CD4-positive, alpha-beta T cell treated with Interleukin-6 at 100 ng/mL for 8 hours (primary cell): ENCODE results near the gene TRPC6.
"Not testable (repeated sequence)": the region's sequence is repeated elsewhere in the genome, so short reads cannot be mapped to it uniquely, and the experiment has no call there.

Source experiments
- DNase-seq: peaks from one replicate; pipeline ENCODE4 v3.0.0-alpha.2; 2020; ENCODE audit warnings: mixed read lengths, low spot score

TRPC6 gene

DNA sequence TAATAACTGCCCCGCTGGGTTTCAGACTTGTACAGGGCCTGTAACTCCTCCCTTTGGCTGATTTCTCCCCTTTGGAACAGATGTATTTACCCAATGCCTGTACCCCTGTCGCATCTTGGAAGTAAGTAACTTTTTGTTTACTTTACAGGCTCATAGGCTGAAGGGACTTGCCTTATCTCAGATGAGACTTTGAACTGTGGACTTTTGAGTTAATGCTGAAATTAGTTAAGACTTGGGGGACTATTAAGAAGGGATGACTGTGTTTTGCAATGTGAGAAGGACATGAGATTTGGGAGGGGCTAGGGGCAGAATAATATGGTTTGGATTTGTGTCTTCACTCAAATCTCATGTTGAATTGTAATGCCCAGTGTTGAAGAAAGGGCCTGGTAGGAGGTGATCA, 62.0 kb downstream of the TRPC6 start:
- no peak for DNase-seq

DNA sequence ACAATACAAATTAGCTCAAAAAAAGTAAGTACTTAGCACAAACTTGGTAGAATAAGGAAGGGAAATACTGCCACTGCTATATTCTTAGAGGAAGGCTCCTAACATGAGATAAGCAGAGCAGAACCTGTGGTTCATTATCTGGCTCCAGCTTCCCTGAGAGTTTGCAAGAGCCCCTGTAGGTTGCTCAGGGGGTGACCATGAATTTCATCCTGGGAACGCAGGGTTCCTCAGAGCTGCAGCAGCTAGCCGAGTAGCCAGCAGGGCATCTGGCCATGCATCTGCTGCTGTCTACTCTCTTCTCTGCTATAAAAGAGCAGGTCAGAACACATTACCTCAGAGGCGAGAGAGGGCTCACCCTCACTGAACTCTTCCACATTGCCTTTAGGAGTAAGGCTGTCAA, 67.3 kb downstream of the TRPC6 start:
- DNase-seq, result no peak

DNA sequence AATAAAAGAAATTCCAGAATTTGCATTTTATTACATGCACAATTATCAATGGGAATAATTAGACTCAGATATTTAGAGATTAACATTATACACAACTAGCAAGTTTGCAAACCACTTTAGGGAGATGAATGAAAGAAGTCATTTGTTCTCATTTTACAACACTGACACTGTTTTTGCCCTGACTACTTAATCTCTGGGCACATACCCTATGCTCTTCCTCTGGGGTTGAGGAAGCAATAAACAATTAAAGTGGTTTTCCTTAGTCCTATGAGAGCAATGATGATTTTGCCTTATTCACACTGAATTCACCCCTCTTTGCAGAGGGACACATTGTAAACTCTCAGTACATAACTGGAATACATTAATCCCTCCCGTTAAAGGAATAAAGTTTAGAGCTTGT, 72.7 kb downstream of the TRPC6 start:
- no peak for DNase-seq

DNA sequence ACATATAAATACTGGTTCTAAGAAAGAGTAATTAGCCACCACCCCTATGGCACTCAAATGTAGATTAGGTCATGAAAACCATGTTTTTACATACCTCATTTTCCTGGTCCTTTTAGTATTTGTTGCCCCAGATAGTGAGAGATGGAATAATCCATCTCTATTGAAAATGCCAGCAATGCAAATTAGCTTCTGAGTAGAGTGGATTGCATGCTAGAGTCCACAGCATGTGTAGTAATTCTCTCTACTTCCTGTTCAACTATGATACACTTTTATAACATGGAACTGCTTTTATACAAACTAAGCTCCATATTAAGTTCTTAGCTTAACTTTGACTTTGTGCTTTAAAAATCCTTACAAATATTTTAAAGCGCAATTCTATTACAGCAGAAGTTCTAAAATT, 73.2 kb downstream of the TRPC6 start:
- DNase-seq, result no peak

DNA sequence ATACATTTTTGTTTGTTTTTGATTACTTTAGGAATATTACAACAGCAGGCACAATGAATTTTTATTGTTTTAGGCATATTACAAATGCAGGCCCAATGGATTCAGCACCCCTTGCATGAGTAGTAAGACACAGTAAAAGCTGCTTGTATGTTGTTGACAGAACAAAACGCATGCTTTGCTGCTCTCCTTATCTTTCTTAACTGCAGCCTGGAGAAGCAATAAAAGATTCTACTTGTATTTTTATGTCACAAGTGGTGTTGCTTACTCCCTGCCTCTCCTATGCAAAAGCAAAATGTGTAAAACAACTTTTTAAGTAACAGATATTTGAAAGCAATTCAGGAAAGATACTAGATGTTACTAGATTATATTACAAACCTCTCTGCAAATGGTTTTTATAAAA, 73.9 kb downstream of the TRPC6 start:
- no peak for DNase-seq

DNA sequence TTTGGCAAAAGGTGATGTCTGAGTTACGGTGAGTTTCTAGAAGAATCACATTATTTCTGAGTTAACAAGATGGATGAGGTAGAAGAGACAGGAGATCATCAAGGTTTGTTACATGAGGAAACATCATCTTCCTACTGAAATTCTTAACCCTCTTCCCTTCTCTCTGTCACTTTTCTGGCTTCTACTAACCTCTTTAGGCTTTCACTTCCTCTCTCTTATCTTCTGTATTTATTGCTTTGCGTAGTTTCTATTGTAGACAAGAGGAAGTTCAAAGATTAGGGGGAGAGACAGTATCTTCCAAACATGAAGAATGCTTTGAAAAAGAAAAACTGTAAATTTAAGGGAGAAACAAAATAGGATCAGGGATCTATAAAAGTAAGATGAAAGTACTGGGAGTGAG, 75.4 kb downstream of the TRPC6 start:
- no peak for DNase-seq

DNA sequence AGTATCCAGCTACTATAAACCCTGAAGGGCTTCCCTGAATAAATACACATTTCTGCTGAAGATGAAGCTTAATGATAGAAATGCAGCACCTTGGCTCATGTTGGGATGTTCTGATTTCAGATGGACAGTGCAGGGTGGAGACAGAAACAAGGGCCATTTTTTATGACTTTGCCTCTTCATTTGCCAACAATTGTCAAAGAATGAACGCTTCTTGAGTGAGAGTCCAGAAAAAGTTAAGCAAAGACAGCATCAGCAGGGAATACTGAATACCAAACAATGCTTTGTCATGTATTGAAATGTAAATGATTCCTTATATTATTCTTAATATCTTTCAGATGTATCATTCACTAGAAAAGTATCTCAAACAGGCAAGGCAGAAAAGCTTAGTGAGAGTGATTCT, 84.9 kb downstream of the TRPC6 start:
- no peak for DNase-seq

DNA sequence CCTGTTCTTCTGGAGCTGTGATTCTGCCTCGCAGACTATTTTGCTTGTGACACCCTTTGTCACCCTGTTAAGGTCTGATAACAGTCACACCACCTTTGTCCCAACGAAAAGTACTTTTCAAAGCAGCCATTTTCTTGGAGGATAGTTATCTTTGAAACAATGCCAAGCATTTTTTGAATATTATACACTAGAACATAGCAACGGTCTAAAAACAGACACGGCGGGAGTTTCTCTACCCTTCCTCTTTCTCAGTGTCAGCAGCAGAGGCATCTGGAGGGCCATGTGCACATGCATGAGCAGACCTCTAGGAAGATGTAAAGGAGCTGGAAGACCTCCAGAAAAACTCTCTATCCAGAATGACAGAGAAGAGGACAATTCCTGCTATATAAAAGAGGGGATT, 86.5 kb downstream of the TRPC6 start:
- no peak for DNase-seq

DNA sequence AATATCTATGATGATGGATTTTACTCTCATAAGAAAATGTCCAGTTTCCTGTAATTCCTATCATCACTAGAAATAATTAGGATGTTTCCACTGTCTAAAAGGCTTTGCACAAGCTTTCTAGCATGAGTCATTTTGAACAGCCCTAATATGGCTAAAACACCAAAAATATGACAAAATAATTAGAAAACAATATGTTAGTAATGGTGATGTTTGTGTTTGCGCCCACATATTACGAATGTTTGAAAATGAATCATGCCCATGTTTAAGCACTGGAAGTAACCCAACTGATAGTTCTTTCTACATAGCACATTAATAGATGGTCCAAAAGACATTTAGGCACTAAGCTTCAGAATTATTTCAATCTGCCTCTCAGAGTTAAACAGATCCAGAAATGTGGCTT, 96.0 kb downstream of the TRPC6 start:
- no peak for DNase-seq

DNA sequence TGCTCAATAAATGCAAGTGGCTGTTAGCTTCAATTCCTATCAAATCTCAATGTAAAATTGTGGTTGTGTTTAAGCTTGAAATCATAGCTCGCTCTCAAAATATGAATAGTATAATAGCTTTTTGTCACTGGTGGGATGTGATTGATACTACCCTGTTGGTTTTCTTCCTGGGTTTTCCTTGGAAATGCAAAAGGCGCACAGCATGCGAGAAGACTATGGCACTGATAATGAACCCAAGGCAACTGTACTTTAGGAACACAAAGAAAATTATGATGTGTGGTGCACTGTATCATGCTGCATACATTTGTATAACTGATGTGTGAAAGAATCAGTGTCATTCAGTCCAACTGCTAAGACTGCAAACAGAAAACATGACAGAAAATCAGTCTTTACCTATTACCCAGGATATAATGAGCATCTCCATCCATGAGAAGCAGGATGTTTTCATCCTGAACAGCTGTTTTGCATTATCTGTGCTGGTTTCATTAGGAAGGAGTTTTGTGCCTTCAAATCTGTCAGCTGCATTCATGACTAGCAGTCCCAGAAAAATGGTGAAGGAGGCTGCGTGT, 101.2 kb downstream of the TRPC6 start:
- DNase-seq, result no peak

DNA sequence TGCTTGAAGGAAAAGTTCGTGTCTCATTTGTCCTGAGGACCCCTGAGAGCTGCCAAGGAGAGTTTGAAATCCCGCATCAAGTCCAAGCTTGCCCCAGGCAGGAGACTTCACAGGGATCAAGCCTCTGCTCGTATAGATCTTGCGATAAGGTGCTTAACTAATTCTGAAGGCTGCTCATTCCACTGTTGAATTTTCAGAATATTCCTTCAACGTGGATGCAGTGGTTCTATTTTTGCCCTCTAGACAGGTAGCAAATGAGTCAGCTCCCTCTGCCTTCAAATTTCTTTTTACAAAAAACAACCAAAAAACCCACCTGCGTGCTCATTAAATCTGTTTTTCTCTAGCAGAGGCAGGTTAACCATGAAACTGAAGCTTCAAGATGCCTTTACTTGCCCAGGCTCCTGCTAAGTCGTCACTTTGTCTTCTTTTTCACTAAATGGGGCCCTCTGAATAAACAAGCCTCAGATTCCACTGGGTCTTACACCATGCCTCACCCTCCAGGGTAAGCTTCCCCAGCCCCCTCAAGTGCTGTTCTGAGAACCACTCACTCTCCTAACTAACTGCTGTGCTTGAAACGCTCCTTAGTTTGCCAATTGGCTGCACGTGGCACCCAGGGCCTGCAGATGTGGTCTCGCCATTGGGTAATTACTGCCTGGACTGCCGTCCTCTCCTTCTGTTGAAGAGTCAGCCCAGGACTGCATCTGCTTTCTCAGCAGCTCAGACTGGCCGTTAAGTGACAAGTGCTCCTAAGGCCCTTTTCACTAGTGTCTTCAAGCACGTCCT, 105.0 kb downstream of the TRPC6 start:
- no peak for DNase-seq

DNA sequence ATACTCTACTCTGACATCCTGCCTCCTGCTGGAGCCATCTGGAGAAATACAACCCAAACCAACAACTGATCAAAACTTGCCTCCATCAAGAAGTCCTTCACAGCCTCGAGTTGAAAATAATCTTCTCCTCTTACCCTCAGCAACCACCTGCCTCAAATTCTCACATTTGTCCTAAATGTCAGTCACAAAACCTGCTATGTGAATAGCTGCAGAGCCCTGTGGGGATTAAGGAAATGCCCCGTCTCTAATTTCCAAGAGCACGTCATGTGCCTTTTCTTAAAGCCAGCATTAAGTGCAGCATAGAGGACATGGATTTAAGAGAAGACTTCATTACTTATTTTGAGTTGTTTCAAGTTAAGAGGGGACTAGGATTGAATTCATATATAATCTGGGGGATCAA, 105.9 kb downstream of the TRPC6 start:
- DNase-seq, result no peak

DNA sequence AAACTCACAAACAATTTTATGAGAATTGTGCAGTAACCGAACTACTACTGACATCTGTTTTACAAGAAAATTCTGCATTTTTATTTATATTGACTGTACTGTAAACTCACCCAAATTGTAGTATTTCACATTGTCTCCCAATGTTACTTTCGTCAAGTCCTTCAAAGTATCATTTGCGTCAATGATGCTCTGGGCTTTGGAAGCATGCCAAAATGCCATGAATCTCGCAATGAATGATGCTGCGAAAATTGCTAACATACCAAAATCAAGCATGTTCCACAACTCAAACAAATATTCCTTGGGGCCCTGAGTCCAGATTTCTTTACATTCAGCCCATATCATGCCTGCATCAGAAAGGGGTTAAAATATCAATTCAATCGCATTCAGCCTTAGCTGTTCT, 107.6 kb downstream of the TRPC6 start:
- no peak for DNase-seq

DNA sequence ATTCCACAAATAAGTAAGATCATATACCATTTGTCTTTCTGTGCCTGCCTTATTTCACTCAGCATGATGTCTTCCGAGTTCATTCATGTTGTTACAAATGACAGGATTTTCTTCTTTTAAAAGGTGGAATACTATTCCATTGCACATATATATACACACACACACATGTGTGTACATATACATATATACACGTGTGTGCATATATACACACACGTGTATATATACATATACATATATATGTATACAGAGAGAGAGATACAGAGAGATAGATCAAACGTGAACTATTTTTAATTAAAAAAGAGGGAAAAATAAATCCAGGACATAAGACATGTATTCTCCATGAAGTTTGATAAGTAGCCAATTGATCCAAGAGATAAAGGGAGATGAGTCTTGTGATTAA, 108.1 kb downstream of the TRPC6 start:
- DNase-seq, result no peak

DNA sequence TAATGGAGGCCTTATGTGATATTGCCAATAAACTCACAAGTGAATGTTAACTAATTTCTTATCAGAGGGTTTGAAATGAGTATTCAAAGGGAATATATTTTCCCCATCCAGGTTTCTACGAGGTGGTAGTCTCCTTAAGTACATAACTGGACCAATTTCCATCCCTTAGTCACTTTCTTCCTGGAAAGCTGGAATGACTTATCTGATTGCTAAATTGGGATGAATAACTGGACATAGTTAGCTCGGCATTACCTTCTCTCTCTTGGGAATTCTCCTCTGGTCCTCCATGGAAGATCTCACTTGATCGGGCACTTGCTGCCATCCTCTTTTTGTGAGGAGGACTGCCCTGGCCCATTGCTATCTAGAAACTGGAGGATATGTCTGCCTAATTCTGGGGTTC, 109.1 kb downstream of the TRPC6 start:
- no peak for DNase-seq

DNA sequence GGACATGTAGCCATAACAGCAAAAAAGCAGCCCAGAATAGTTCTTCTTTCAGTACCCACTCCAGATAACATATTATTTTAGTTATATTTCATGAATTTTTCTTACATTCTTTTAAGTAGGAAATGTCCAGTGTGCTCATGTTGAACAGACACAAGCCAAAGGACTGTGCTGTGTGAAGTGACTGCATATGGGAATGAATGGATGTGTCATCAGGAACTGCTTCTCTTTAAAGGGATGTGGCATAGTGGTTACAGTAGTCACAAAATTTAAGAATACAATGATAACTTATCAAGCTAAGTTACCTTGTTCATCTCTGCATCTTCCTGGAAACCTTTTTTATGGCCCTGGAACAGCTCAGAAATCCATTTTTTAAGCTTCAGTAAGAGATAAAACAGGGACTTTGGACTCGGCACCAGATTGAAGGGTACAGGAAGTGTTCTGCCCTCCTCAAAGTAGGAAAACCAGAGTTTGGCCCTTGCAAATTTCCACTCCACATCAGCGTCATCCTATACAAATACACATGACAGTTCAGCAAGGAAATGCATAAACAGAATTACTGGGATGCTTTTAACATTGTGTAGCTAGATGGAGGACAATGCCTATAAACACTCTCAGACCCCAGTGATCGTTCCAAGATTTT, 112.8 kb downstream of the TRPC6 start:
- no peak for DNase-seq

DNA sequence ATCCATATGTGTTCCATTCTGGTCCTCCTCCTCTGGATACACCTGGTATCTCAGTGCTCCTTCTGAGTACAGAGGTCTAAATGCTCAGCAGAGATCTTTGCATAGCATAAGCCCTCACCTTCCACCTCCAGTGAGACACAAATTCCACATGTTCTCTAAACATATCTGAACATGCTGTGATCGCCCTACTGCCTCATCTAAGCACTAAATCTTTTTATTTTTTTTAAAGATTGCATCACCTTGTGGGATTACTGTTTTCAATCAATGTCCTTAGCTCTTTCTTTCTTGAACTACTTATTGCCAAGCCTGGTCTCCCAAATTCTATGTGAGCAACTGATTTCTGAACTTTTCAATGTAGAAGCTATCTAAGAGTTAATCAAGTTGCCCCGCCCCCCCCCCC, 113.4 kb downstream of the TRPC6 start:
- no peak for DNase-seq

DNA sequence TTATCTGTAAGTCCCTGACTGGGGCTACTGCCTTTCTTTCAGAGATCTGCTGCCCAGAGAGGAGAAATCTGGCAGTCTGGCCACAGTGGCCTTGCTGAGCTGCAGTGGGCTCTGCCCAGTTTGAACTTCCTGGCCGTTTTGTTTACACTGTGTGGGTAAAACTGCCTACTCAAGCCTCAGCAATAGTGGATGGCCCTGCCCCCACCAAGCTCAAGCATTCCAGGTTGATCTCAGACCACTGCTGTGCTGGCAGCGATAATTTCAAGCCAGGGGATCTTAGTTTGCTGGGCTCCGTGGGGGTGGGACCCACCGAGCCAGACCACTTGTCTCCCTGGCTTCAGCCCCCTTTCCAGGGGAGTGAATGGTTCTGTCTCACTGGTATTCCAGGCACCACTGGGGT, 117.5 kb downstream of the TRPC6 start:
- DNase-seq, result no peak

DNA sequence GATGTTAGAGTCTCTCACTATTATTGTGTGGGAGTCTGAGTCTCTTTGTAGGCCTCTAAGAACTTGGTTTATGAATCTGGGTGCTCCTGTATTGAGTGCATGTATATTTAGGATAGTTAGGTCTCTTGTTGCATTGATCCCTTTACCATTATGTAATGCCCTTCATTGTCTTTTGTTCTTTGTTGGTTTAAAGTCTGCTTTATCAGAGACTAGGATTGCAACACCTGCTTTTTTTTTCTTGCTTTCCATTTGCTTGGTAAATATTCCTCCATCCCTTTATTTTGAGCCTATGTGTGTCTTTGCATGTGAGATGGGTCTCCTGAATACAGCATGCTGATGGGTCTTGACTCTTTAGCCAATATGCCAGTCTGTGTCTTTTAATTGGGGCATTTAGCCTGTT, 119.4 kb downstream of the TRPC6 start:
- not testable (repeated sequence) for DNase-seq

DNA sequence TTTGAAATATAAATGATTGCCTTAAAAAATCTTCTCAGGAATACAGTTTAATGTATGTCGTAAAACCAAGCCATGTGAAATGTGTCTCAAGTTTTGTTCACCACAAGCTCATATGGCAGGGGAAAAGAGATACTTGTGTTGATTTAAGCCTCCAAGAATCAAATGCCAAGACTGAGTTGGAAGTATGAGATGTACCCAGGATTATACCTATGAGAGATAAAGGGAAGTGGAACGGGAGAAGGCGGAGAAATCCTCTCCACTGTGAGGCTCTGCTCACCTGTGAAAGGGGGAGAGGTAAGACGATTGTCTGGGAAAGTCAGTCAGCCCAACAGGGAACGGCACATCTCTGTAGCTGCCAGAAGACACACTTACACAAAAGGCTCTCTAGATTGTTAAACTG, 124.8 kb downstream of the TRPC6 start:
- no peak for DNase-seq

DNA sequence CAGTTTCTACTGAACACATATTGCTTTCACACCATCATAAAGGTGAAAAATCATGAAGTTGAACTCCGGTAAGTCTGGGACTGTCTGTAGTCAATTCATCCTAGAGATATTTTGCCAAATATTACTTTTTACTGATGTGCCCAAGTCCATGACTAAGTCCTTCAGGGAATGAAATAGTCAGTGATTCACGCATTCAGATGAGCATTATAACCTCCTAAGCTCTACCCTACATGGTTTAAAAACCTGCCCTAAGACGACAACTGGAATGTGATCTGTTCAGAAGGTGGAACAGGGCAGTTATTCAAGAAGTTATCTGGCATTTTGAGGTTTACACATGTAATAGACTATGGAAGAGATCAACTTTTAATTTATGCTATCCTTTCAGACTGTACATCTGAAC, 125.6 kb downstream of the TRPC6 start:
- no peak for DNase-seq

DNA sequence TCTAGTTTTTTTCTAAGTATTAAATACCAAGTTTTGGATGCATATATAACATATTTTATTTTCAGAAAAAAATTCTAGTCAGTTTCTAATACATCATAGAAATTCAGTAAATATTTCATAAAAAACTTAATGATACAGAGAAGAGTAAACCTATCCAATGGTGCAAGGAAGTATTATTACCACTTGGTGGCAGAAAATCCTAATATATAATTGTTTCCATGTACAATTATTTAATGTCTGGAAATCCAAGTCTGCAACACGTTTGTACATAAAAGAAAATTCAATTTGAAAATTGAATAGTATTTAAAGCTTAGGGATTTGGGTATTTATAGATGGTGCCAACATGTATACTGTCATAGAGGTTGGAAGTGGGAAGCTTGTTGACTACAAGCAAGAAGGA, 127.0 kb downstream of the TRPC6 start:
- no peak for DNase-seq

DNA sequence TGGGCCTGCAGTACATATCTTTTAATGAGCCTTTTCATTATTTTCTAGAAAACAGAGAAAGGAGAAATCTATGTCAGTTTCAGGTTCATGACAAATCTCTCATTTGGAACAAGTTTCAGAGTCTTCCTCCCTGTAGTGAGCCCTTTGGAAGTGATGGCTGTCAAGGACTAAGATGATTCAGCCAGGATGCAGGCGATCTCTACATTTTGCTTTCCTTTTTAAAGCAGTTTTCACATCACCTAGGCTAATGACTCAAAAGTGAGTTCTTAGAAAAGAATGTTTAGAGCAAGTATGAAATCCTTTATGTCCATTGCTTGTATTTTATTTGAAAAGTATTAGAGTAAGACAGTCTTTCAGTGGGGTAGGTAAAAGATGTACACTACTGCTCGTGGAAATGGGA, 130.1 kb downstream of the TRPC6 start:
- DNase-seq, result no peak
